SU-DHL-6 (cell line): ENCODE measurements around the gene TCF4.

ENCODE experiments used
- EZH2phosphoT487 ChIP-seq: fragments of 200-600 bp; sonication (generic), shearing (Covaris generic); conservative IDR thresholded peaks from 2 replicates; pipeline ENCODE4 v1.6.1; 2018; ENCODE audit warnings: mild to moderate bottlenecking, antibody characterized with exemption, low read length, moderate library complexity, mixed read lengths
- TF ChIP-seq, protein P1 (sequence below): fragments of 200-600 bp; sonication (generic); IDR thresholded peaks from one replicate; pipeline ENCODE4 v1.5.1; 2017; ENCODE audit warnings: antibody characterized with exemption, mild to moderate bottlenecking, low read length, moderate library complexity; ENCODE audit not compliant: insufficient read depth, poor library complexity, severe bottlenecking

DNA sequence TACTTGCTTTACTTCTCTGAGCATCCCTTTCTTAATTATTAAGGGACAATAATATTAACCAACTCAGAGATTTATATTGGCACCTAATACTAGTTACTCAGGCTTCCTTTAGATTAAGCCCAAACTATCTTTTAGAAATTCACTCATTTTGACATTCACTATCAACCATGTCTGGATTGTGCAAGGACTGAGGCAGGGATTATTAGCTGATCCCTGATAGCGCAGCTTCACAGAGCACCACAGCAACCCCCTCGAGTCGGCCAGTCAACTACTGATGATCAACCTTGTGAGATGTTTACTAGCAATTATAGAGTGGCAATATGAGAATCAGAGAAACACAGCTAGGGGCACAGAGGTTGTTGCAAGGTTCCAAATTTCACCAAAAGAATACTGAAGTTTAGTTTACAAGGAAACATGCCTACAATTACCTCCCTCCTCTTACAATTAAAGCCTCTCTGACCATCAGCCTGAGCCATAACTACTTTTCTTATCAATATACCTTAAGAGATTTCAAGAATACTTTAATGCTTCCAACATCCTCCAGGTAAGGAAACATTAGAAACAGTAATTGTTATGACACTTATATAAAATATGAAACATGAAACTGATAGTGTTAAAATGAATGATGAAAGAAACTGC, 191.6 kb downstream of the TCF4 start:
- TF ChIP-seq, protein P1, sequence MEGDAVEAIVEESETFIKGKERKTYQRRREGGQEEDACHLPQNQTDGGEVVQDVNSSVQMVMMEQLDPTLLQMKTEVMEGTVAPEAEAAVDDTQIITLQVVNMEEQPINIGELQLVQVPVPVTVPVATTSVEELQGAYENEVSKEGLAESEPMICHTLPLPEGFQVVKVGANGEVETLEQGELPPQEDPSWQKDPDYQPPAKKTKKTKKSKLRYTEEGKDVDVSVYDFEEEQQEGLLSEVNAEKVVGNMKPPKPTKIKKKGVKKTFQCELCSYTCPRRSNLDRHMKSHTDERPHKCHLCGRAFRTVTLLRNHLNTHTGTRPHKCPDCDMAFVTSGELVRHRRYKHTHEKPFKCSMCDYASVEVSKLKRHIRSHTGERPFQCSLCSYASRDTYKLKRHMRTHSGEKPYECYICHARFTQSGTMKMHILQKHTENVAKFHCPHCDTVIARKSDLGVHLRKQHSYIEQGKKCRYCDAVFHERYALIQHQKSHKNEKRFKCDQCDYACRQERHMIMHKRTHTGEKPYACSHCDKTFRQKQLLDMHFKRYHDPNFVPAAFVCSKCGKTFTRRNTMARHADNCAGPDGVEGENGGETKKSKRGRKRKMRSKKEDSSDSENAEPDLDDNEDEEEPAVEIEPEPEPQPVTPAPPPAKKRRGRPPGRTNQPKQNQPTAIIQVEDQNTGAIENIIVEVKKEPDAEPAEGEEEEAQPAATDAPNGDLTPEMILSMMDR = no peak
- no peak for TF ChIP-seq EZH2phosphoT487
